ENCODE measurements around the gene MIGA2. TPM values are rescaled to one million over a fixed set of nuclear protein-coding genes. Genes with fewer than 3 reads are reported as not detected.

The MIGA2 gene
- total RNA-seq, 1 experiment from 2014 or later = 34.8 TPM

- TF ChIP-seq CTCF (IDR thresholded peaks at IDR 0.05; ENCODE audit: insufficient read depth in 1 of 2, low read depth in 1 of 2, low read length in 1 of 2, severe bottlenecking in 1 of 2, unreplicated experiment in 1 of 2) = no peak
- Mint-ChIP-seq H3K4me3 (ENCODE audit: unreplicated experiment) (no peak overlapping the region), H3K36me3 (ENCODE audit: insufficient read depth, unreplicated experiment) (peaks cover 80% of the 10 kb centered on the region), H3K27ac (ENCODE audit: unreplicated experiment) (peak overlapping the region; percentile 63), H3K27me3 (ENCODE audit: insufficient read depth, unreplicated experiment) (no peaks in the 10 kb centered on the region), H3K9me3 (ENCODE audit: unreplicated experiment) (no peaks in the 10 kb centered on the region), H3K4me1 (ENCODE audit: low read depth, unreplicated experiment) (no peaks in the 10 kb centered on the region)
- Histone ChIP-seq H3K36me3 (ENCODE audit: control insufficient read depth, insufficient read depth, low read length) (peaks cover 7% of the 10 kb centered on the region), H3K4me1 (no peaks in the 10 kb centered on the region), H3K9me3 (no peaks in the 10 kb centered on the region), H3K27me3 (replicated peaks; ENCODE audit: control insufficient read depth, insufficient read depth, low read length) (no peaks in the 10 kb centered on the region), H3K4me3 (ENCODE audit: low read depth, low read length) (no peak overlapping the region)
- no peak for DNase-seq
- BruUV-seq (replicated peaks) = no TSS peak
- intact Hi-C loops (cut with micrococcal nuclease; ENCODE audit: unreplicated experiment) = no loop called here
- ChIA-PET POLR2A (interaction anchor here (0.5 kb wide), 1 partner anchor 16 kb away, joined by 4 read pairs; no protein-coding TSS in a partner anchor), CTCF (interaction anchor here (1.1 kb wide), 1 partner anchor 14 kb away, joined by 4 read pairs; no protein-coding TSS in a partner anchor)
Measured at GRCh38 chr9:129005336-129005997, 31.0 kb upstream of the MIGA2 start.

GRCh38 chr9:129006328-129007034 lies 29.9 kb upstream of the MIGA2 start:
- peak overlapping the region; percentile 49 for H3K27ac Mint-ChIP-seq (ENCODE audit: unreplicated experiment)
- peak; percentile 77 to 83 for DNase-seq
- H3K36me3 Mint-ChIP-seq (ENCODE audit: insufficient read depth, unreplicated experiment) = peaks cover 79% of the 10 kb centered on the region
- peaks cover 2% of the 10 kb centered on the region for H3K36me3 ChIP-seq (ENCODE audit: control insufficient read depth, insufficient read depth, low read length)
- H3K9me3 Mint-ChIP-seq (ENCODE audit: unreplicated experiment) = no peaks in the 10 kb centered on the region
- TF ChIP-seq CTCF (IDR thresholded peaks at IDR 0.05; ENCODE audit: insufficient read depth in 1 of 2, low read depth in 1 of 2, low read length in 1 of 2, severe bottlenecking in 1 of 2, unreplicated experiment in 1 of 2) = peak; percentile 78 to 96
- no peaks in the 10 kb centered on the region for H3K4me1 Mint-ChIP-seq (ENCODE audit: low read depth, unreplicated experiment)
- H3K4me3 Mint-ChIP-seq (ENCODE audit: unreplicated experiment) = no peak overlapping the region
- no peaks in the 10 kb centered on the region for H3K4me1 ChIP-seq
- no peaks in the 10 kb centered on the region for H3K27me3 ChIP-seq (replicated peaks; ENCODE audit: control insufficient read depth, insufficient read depth, low read length)
- no peaks in the 10 kb centered on the region for H3K9me3 ChIP-seq
- H3K4me3 ChIP-seq (ENCODE audit: low read depth, low read length) = no peak overlapping the region
- intact Hi-C loops (cut with micrococcal nuclease; ENCODE audit: unreplicated experiment) = loop anchor here (2.0 kb wide), 1 partner anchor 22 kb away; the partner anchor contains the start of gene SH3GLB2
- TSS peak; percentile 70 for BruUV-seq (replicated peaks)
- no peaks in the 10 kb centered on the region for H3K27me3 Mint-ChIP-seq (ENCODE audit: insufficient read depth, unreplicated experiment)
- POLR2A ChIA-PET = no interaction called here
- CTCF ChIA-PET = interaction anchor here (0.5 to 3.1 kb wide), 3 partner anchors 13 to 53 kb away, joined by 3 to 10 read pairs (median 4); partner anchors contain the start of gene SH3GLB2

- TF ChIP-seq CTCF (IDR thresholded peaks at IDR 0.05; ENCODE audit: insufficient read depth in 1 of 2, low read depth in 1 of 2, low read length in 1 of 2, severe bottlenecking in 1 of 2, unreplicated experiment in 1 of 2) = no peak
- Histone ChIP-seq H3K4me1 (no peaks in the 10 kb centered on the region), H3K4me3 (ENCODE audit: low read depth, low read length) (no peak overlapping the region), H3K27me3 (replicated peaks; ENCODE audit: control insufficient read depth, insufficient read depth, low read length) (no peaks in the 10 kb centered on the region), H3K36me3 (ENCODE audit: control insufficient read depth, insufficient read depth, low read length) (peaks cover 2% of the 10 kb centered on the region), H3K9me3 (no peaks in the 10 kb centered on the region)
- no peaks in the 10 kb centered on the region for H3K27me3 Mint-ChIP-seq (ENCODE audit: insufficient read depth, unreplicated experiment)
- no peak for DNase-seq
- CTCF ChIA-PET = interaction anchor here (0.5 to 3.1 kb wide), 2 partner anchors 13 to 22 kb away, joined by 4 to 10 read pairs; partner anchors contain the start of gene SH3GLB2
- peaks cover 77% of the 10 kb centered on the region for H3K36me3 Mint-ChIP-seq (ENCODE audit: insufficient read depth, unreplicated experiment)
- H3K27ac Mint-ChIP-seq (ENCODE audit: unreplicated experiment) = peak overlapping the region; percentile 78
- H3K4me3 Mint-ChIP-seq (ENCODE audit: unreplicated experiment) = no peak overlapping the region
- intact Hi-C loops (cut with micrococcal nuclease; ENCODE audit: unreplicated experiment) = loop anchor here (2.0 kb wide), 1 partner anchor 22 kb away; the partner anchor contains the start of gene SH3GLB2
- no TSS peak for BruUV-seq (replicated peaks)
- POLR2A ChIA-PET = no interaction called here
- H3K4me1 Mint-ChIP-seq (ENCODE audit: low read depth, unreplicated experiment) = no peaks in the 10 kb centered on the region
- H3K9me3 Mint-ChIP-seq (ENCODE audit: unreplicated experiment) = no peaks in the 10 kb centered on the region
Measured at GRCh38 chr9:129007035-129007765, 29.2 kb upstream of the MIGA2 start.

Data from Caco-2 (cell line).